SK-N-SH (cell line): ENCODE data around the gene GPX1. TPM values are rescaled to one million over a fixed set of nuclear protein-coding genes. Genes with fewer than 3 reads are reported as not detected.

Experiments used
- CTCF ChIA-PET: fragments of 300-600, 350-600 bp; formaldehyde crosslinking; extraction: SDS; loops from one replicate; lab custom pipeline; 2021; lab: Yijun Ruan, JAX
- POLR2A ChIA-PET: fragments of 350-600 bp; sonication (Branson Sonifier 250); formaldehyde crosslinking; extraction: SDS; loops from one replicate; lab custom pipeline; 2020; ENCODE audit warnings: antibody characterized with exemption, inconsistent platforms; lab: Yijun Ruan, JAX
- DNase-seq: peaks from one replicate; pipeline ENCODE4 v3.0.0; 2012
- H2AFZ ChIP-seq: fragments of 200-600 bp; sonication (generic); 2 replicates; pipeline ENCODE4 v1.8.1; 2016; ENCODE audit warnings: antibody characterized with exemption, mild to moderate bottlenecking, low read depth
- H3F3A ChIP-seq: fragments of 200-600 bp; sonication (generic); replicated peaks from 2 replicates; pipeline ENCODE3; 2016; ENCODE audit warnings: antibody characterized with exemption, mild to moderate bottlenecking; ENCODE audit not compliant: insufficient read depth
- H3K27ac ChIP-seq, 2 experiments: fragments of 200-500 bp in 1 of 2; fragments of 200-600 bp in 1 of 2; sonication (Bioruptor generic) in 1 of 2; sonication (generic), shearing (Covaris generic) in 1 of 2; 2 replicates each; pipeline versions ENCODE4 v1.5.1 to v1.6.1; 2014 to 2016; ENCODE audit warnings: low read depth in 2 of 2, inconsistent platforms in 1 of 2, low read length in 1 of 2, mild to moderate bottlenecking in 1 of 2, mixed read lengths in 1 of 2
- H3K27me3 ChIP-seq: fragments of 200-600 bp; sonication (generic), shearing (Covaris generic); 2 replicates; pipeline ENCODE4 v1.6.1; 2016; ENCODE audit warnings: mixed run types; ENCODE audit not compliant: insufficient read depth
- H3K36me3 ChIP-seq, 2 experiments: fragments of 200-500 bp in 1 of 2; fragments of 200-600 bp in 1 of 2; sonication (Bioruptor generic) in 1 of 2; sonication (generic) in 1 of 2; replicated peaks in 1 of 2; 2 replicates each; pipeline versions ENCODE3 to v1.5.1; 2014 to 2016; ENCODE audit warnings: low read length in 1 of 2, mild to moderate bottlenecking in 1 of 2; ENCODE audit not compliant: insufficient read depth in 2 of 2, control insufficient read depth in 1 of 2
- H3K4me1 ChIP-seq, 2 experiments: fragments of 200-500 bp in 1 of 2; fragments of 200-600 bp in 1 of 2; sonication (Bioruptor generic) in 1 of 2; sonication (generic), shearing (Covaris generic) in 1 of 2; 2 replicates each; pipeline versions ENCODE4 v1.5.1 to v1.6.1; 2014 to 2016; ENCODE audit warnings: low read depth in 1 of 2, low read length in 1 of 2, mixed run types in 1 of 2; ENCODE audit not compliant: insufficient read depth in 2 of 2, control insufficient read depth in 1 of 2
- H3K4me2 ChIP-seq: fragments of 200-600 bp; sonication (generic), shearing (Covaris generic); 2 replicates; pipeline ENCODE4 v1.6.1; 2017; ENCODE audit warnings: mixed run types
- H3K4me3 ChIP-seq, 2 experiments: fragments of 200-500 bp in 1 of 2; fragments of 200-600 bp in 1 of 2; sonication (Bioruptor generic) in 1 of 2; sonication (generic), shearing (Covaris generic) in 1 of 2; 2 replicates each; pipeline versions ENCODE4 v1.5.1 to v1.8.1; 2014 to 2016; ENCODE audit warnings: low read depth in 2 of 2, inconsistent platforms in 1 of 2, low read length in 1 of 2, mild to moderate bottlenecking in 1 of 2, mixed read lengths in 1 of 2, moderate library complexity in 1 of 2
- H3K79me2 ChIP-seq: fragments of 200-600 bp; sonication (generic); 2 replicates; pipeline ENCODE4 v1.8.1; 2017; ENCODE audit warnings: mild to moderate bottlenecking; ENCODE audit not compliant: insufficient read depth
- H3K9ac ChIP-seq: fragments of 200-600 bp; sonication (generic); 2 replicates; pipeline ENCODE4 v1.6.1; 2017; ENCODE audit warnings: mixed run types
- H3K9me2 ChIP-seq: fragments of 200-600 bp; sonication (generic); 2 replicates; pipeline ENCODE4 v1.6.1; 2017; ENCODE audit warnings: mixed run types
- H3K9me3 ChIP-seq: fragments of 200-600 bp; sonication (generic); 2 replicates; pipeline ENCODE4 v1.6.1; 2017; ENCODE audit warnings: mixed run types, mild to moderate bottlenecking, moderate library complexity
- H4K20me1 ChIP-seq: fragments of 200-600 bp; sonication (generic); 2 replicates; pipeline ENCODE4 v1.6.1; 2017; ENCODE audit warnings: mild to moderate bottlenecking, mixed run types; ENCODE audit not compliant: insufficient read depth
- CHD2 ChIP-seq: fragments of 150-350 bp; IDR thresholded peaks from 2 replicates; pipeline ENCODE4 v1.6.1; 2018; ENCODE audit warnings: low read length; ENCODE audit not compliant: partially characterized antibody
- EZH2phosphoT487 ChIP-seq: fragments of 200-600 bp; sonication (generic); IDR thresholded peaks from 2 replicates; pipeline ENCODE4 v1.6.1; 2017; ENCODE audit warnings: low read depth, mixed run types, mild to moderate bottlenecking, antibody characterized with exemption, moderate library complexity, borderline replicate concordance
- FOXJ3 ChIP-seq: sonication (generic); formaldehyde crosslinking; IDR thresholded peaks from 2 replicates; pipeline ENCODE4 v1.5.1; 2020; ENCODE audit warnings: mild to moderate bottlenecking, missing genetic modification reagents
- PBX3 ChIP-seq: IDR thresholded peaks from 2 replicates; pipeline ENCODE4; 2012
- POLR2AphosphoS5 ChIP-seq: IDR thresholded peaks from 2 replicates; pipeline ENCODE4 v1.6.1; 2012; ENCODE audit warnings: low read depth, low read length
- RAD21 ChIP-seq: IDR thresholded peaks from 2 replicates; pipeline ENCODE4 v1.6.1; 2012; ENCODE audit warnings: mild to moderate bottlenecking, low read length
- RCOR1 ChIP-seq: fragments of 150-350 bp; IDR thresholded peaks from 2 replicates; pipeline ENCODE4 v1.6.1; 2017; ENCODE audit warnings: antibody characterized with exemption, low read length
- RXRA ChIP-seq: IDR thresholded peaks from 2 replicates; pipeline ENCODE4 v1.4.0; 2012; ENCODE audit warnings: low read depth, mild to moderate bottlenecking, borderline replicate concordance
- SIN3A ChIP-seq: IDR thresholded peaks from 2 replicates; pipeline ENCODE4 v1.6.1; 2012; ENCODE audit warnings: low read depth, mild to moderate bottlenecking, low read length, moderate library complexity, borderline replicate concordance
- TAF1 ChIP-seq: IDR thresholded peaks from 2 replicates; pipeline ENCODE4 v1.6.1; 2012; ENCODE audit warnings: low read depth, mild to moderate bottlenecking, low read length, moderate library complexity, borderline replicate concordance
- USF2 ChIP-seq: fragments of 150-350 bp; IDR thresholded peaks from 2 replicates; pipeline ENCODE4 v1.6.1; 2017; ENCODE audit warnings: antibody characterized with exemption, low read length, low read depth, borderline replicate concordance
- YY1 ChIP-seq: IDR thresholded peaks from 2 replicates; pipeline ENCODE4 v1.4.0; 2012; ENCODE audit warnings: low read depth, mild to moderate bottlenecking
- WGBS: methylation state at CpG from one replicate; pipeline ENCODE4 v1.1.6; 2017; ENCODE audit warnings: low lambda C conversion rate; 5-methylcytosine and 5-hydroxymethylcytosine counted together
- polyA plus RNA-seq, 3 experiments: library from polyadenylated mRNA; depleted of rRNA; stranded (reverse); fragments of >200 nt; gene quantifications; 2 replicates each; pipeline ENCODE4 v1.2.3, GENCODE V29; 2012
- TF ChIP-seq, protein P1 (sequence below): fragments of 200-600 bp; sonication (generic); IDR thresholded peaks from 2 replicates; pipeline ENCODE4 v1.6.1; 2017; ENCODE audit warnings: antibody characterized with exemption, mild to moderate bottlenecking, moderate library complexity
- TF ChIP-seq, protein P2 (sequence below): IDR thresholded peaks from 2 replicates; pipeline ENCODE4 v1.4.0; 2012; ENCODE audit warnings: low read depth, borderline replicate concordance

Gene GPX1
- polyA plus RNA-seq, 1 of the 3 experiments (the other 2 are of a cell fraction): 815 TPM

DNA sequence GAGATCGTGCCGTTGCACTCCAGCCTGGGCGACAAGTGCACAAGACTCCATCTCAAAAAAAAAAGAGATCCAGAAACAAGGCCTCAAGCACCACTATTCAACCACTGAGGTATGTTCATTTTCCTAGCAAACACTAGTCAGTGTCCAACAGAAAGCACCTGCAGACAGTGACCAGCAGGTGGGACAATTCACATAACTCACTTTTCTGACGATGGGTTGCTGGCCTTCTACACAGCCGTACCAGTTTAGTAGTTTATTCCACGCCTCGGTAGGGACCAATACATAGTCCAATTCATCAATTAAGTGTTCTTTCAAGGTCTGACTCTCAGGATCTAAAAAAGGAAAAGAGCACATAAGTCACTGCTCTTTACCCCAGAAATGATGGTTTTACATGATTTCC is 30.7 kb downstream of the GPX1 start:
- H3K79me2 ChIP-seq: peaks cover 39% of the 10 kb centered on the region
- no peaks in the 10 kb centered on the region for H3K27me3 ChIP-seq
- no peak overlapping the region for H2AFZ ChIP-seq
- H3K4me3 ChIP-seq: no peak overlapping the region
- no peak overlapping the region for H3K9ac ChIP-seq
- no peaks in the 10 kb centered on the region for H3K9me3 ChIP-seq
- no peak overlapping the region for H3K4me2 ChIP-seq
- POLR2A ChIA-PET: no interaction called here
- H4K20me1 ChIP-seq: no peaks in the 10 kb centered on the region
- 94% methylated on average over 7 of the region's 7 CpGs for WGBS
- peaks cover 34 to 69% of the 10 kb centered on the region in 2 experiments for H3K36me3 ChIP-seq
- CTCF ChIA-PET: no interaction called here
- H3F3A ChIP-seq: no peaks in the 10 kb centered on the region
- no peaks in the 10 kb centered on the region for H3K4me1 ChIP-seq
- TF ChIP-seq CHD2: no peak
- no peak for TF ChIP-seq SIN3A
- TF ChIP-seq, protein P1, sequence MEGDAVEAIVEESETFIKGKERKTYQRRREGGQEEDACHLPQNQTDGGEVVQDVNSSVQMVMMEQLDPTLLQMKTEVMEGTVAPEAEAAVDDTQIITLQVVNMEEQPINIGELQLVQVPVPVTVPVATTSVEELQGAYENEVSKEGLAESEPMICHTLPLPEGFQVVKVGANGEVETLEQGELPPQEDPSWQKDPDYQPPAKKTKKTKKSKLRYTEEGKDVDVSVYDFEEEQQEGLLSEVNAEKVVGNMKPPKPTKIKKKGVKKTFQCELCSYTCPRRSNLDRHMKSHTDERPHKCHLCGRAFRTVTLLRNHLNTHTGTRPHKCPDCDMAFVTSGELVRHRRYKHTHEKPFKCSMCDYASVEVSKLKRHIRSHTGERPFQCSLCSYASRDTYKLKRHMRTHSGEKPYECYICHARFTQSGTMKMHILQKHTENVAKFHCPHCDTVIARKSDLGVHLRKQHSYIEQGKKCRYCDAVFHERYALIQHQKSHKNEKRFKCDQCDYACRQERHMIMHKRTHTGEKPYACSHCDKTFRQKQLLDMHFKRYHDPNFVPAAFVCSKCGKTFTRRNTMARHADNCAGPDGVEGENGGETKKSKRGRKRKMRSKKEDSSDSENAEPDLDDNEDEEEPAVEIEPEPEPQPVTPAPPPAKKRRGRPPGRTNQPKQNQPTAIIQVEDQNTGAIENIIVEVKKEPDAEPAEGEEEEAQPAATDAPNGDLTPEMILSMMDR: peak; percentile 34
- no peak for TF ChIP-seq POLR2AphosphoS5
- TF ChIP-seq RAD21: peak; percentile 22; the same call in 1 of the 2 replicates
- H3K27ac ChIP-seq: no peak overlapping the region
- no peaks in the 10 kb centered on the region for H3K9me2 ChIP-seq
- no peak for DNase-seq

DNA sequence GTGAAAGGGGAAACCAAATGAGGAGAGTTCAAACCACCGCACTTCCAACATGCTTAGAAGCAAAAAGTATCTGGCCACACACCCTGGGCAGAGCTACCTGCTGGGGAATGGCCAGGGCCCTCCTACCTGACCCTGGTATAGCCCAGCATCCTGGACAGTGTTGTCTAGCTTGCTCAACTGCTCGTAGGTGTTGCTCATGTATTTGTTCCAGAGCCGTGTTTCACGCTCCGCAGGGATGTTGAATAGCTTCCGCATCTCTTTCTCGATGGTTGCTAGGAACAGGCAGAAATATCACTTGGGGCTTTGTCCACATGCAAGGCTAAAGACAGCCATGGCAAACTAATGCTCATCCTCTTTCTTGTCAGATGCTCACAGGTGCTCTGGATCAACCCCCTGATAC is 33.4 kb downstream of the GPX1 start:
- H3K36me3 ChIP-seq: peaks cover 48 to 58% of the 10 kb centered on the region in 2 experiments
- 89% methylated on average over 7 of the region's 7 CpGs for WGBS
- no peaks in the 10 kb centered on the region for H3K9me3 ChIP-seq
- POLR2A ChIA-PET: interaction anchor here (2.2 kb wide), 1 partner anchor 15 kb away, joined by 8 read pairs; the partner anchor contains the start of gene USP4
- CTCF ChIA-PET: no interaction called here
- H3K79me2 ChIP-seq: peaks cover 29% of the 10 kb centered on the region; the same call in 1 of the 2 replicates
- H3K9ac ChIP-seq: no peak overlapping the region
- TF ChIP-seq YY1: no peak
- TF ChIP-seq USF2: no peak
- TF ChIP-seq RCOR1: no peak
- no peak for TF ChIP-seq TAF1
- no peak for TF ChIP-seq RXRA
- no peak for TF ChIP-seq EZH2phosphoT487
- no peak for TF ChIP-seq FOXJ3 (CRISPR knock-in tag)
- TF ChIP-seq SIN3A: no peak
- no peak for TF ChIP-seq PBX3
- TF ChIP-seq, protein P2, sequence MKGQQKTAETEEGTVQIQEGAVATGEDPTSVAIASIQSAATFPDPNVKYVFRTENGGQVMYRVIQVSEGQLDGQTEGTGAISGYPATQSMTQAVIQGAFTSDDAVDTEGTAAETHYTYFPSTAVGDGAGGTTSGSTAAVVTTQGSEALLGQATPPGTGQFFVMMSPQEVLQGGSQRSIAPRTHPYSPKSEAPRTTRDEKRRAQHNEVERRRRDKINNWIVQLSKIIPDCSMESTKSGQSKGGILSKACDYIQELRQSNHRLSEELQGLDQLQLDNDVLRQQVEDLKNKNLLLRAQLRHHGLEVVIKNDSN: no peak
- no peaks in the 10 kb centered on the region for H3K4me1 ChIP-seq
- H3K9me2 ChIP-seq: no peaks in the 10 kb centered on the region
- H3K4me2 ChIP-seq: no peak overlapping the region
- no peaks in the 10 kb centered on the region for H3F3A ChIP-seq
- no peak overlapping the region for H3K4me3 ChIP-seq
- no peak for DNase-seq
- H2AFZ ChIP-seq: no peak overlapping the region
- H3K27me3 ChIP-seq: no peaks in the 10 kb centered on the region
- H4K20me1 ChIP-seq: no peaks in the 10 kb centered on the region
- no peak overlapping the region for H3K27ac ChIP-seq
